ENCODE measurements around the gene AAGAB.
A peak's percentile ranks its signal among the peaks of the same experiment; 100 is the strongest.

AAGAB gene

DNA sequence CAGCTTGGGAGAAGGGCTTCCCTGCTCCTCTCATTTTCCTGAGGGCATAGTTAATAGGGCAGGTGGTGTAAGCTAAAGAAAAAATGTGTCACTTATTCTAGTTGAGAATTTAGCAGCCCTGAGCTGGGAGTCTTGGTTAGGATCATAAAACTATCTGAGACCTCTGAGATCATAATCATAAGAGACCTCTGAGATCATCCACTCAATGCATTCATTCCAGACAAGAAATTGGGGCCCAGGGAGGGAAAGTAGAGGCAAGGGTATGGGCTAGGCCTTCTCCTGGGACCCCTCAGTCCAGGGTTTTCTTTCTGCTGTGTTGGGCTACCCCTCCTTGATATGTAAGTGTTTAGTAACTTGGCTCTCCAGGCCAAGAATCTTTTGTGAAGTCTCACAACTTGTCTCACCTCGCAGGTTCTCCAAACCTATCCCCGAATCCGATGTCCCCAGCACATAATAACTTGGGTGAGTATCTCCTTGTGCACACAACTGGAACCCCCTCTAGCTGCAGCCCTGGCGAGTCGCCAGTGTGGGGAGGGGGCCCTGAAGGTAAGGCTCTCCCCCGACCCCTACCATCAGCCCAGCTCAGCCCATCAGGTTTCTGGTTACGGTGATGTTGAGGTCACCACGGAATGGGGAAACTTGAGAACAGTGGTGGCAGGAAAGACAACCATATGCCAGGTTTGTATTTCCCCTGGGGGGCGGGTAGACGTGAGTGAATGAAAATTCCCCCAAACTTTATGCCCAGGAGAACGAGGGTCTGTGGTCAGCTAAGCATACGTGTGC, 84.1 kb downstream of the AAGAB start:
- DNase-seq (ENCODE audit: low read depth, low spot score) = no peak
- TF ChIP-seq, protein P1, sequence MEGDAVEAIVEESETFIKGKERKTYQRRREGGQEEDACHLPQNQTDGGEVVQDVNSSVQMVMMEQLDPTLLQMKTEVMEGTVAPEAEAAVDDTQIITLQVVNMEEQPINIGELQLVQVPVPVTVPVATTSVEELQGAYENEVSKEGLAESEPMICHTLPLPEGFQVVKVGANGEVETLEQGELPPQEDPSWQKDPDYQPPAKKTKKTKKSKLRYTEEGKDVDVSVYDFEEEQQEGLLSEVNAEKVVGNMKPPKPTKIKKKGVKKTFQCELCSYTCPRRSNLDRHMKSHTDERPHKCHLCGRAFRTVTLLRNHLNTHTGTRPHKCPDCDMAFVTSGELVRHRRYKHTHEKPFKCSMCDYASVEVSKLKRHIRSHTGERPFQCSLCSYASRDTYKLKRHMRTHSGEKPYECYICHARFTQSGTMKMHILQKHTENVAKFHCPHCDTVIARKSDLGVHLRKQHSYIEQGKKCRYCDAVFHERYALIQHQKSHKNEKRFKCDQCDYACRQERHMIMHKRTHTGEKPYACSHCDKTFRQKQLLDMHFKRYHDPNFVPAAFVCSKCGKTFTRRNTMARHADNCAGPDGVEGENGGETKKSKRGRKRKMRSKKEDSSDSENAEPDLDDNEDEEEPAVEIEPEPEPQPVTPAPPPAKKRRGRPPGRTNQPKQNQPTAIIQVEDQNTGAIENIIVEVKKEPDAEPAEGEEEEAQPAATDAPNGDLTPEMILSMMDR (IDR thresholded peaks at IDR 0.05; ENCODE audit: low read depth, low read length) = no peak
- in situ Hi-C loops (cut with HindIII; ENCODE audit: low sequenced_read_pairs) = no loop called here
- H3K4me3 ChIP-seq (ENCODE audit: low read depth, low read length) = no peak overlapping the region

DNA sequence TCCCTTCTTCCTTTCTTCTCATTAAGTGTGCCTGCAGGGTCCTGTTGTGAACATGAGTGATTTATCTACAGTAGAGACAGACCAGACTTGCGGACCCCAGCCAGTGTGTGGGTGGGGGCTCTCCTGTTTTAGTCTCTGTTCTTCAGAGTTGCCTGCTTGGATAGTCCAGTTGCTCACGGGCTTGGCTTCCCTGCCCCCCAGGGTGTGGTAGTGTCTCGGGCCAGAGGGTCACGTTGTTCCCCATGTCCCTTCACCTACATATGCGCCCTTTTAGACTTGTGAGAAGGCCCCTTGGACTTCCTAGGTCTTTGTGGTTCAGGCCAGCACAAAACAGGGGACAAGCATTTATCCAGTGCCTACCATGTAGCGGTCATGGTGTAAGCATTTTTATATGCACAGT, 85.8 kb downstream of the AAGAB start:
- no peak overlapping the region for H3K4me3 ChIP-seq (ENCODE audit: low read depth, low read length)
- DNase-seq (ENCODE audit: low read depth, low spot score) = no peak
- in situ Hi-C loops (cut with HindIII; ENCODE audit: low sequenced_read_pairs) = no loop called here
- TF ChIP-seq, protein P1 (IDR thresholded peaks at IDR 0.05; ENCODE audit: low read depth, low read length) = no peak

- in situ Hi-C loops (cut with HindIII; ENCODE audit: low sequenced_read_pairs) = no loop called here
- H3K4me3 ChIP-seq (ENCODE audit: low read depth, low read length) = no peak overlapping the region
- no peak for DNase-seq (ENCODE audit: low read depth, low spot score)
- TF ChIP-seq, protein P1 (IDR thresholded peaks at IDR 0.05; ENCODE audit: low read depth, low read length) = no peak
Observed at GRCh38 chr15:67167091-67167490, 87.4 kb downstream of the AAGAB start.

DNA sequence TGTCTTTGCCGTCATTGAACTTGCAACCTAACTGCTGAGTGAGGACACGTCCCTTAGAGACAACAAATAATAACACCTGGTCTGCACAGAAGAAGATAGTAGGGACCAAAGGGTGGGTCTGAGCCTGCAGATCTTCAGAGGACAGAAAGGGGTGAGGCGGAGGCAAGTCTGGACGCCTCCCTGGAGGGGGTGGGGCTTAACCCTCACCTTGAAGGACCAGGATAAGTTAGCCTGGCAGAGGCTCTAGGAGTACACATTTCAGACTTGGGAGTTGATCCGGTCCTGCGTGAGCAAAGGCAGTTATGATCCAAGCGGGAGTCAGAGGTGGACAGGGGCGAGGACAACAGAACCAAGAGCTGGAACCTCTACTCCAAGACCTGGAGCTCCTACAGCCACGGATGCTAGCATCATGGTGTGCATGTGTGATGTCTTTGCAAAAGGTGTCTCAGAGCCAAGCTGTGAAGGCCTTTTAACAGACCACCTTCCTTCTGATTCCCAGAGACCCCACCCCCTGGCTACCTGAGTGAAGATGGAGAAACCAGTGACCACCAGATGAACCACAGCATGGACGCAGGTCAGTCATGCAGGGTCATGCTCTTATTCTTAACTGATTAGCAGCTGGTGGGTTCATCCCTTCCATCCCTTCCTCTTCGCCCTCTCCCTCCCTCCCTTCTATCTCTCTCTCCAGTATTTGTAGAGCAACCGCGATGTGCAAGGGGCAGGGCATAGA, 88.0 kb downstream of the AAGAB start:
- DNase-seq (ENCODE audit: low read depth, low spot score) = no peak
- no peak overlapping the region for H3K4me3 ChIP-seq (ENCODE audit: low read depth, low read length)
- in situ Hi-C loops (cut with HindIII; ENCODE audit: low sequenced_read_pairs) = no loop called here
- TF ChIP-seq, protein P1 (IDR thresholded peaks at IDR 0.05; ENCODE audit: low read depth, low read length) = no peak

DNA sequence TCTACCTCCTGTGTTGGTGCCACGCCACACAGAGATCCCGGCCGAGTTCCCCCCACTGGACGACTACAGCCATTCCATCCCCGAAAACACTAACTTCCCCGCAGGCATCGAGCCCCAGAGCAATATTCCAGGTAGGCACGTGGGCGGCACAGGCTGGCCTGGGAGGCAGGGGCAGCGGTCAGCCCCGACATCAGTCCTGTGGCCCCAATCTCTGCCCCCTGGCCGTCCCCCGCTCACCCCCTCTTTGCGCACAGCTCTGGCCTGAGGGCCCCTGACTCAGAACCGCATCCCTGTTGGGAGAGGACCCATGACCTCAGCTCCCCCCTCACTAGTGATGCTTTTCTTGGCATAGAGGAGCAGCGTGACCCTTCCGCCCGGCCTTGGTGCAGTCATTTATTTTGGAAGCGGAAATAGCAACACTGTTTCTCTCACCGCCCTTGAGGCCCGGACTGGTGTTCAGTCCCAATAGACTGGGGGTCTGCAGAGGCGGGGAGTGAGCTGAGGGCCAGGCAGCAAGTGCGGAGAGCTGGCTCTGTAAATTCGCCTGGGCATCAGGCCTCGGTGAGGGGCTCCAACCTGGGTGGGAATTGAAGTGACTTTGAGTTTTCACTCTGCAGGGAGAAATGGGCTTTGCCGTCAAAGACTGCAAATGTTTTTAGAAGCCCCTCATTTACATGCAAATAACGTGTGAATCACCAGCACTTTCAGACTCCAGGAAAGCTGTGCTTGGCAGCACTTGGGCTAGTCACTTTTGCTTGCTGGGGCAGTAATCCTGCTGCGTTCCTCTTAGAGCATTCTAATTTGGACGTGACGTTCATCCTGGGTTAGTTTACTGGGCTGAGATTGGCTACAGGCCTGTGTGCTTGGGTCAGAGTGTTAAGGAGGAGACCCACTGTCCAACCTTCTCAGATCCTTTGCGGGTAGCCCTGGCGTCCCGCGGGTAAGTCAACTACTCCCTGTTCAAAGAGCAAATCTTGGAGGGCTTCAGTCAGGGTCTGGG, 88.9 kb downstream of the AAGAB start:
- in situ Hi-C loops (cut with HindIII; ENCODE audit: low sequenced_read_pairs) = no loop called here
- TF ChIP-seq, protein P1 (IDR thresholded peaks at IDR 0.05; ENCODE audit: low read depth, low read length) = no peak
- DNase-seq (ENCODE audit: low read depth, low spot score) = peak; percentile 97
- no peak overlapping the region for H3K4me3 ChIP-seq (ENCODE audit: low read depth, low read length)

DNA sequence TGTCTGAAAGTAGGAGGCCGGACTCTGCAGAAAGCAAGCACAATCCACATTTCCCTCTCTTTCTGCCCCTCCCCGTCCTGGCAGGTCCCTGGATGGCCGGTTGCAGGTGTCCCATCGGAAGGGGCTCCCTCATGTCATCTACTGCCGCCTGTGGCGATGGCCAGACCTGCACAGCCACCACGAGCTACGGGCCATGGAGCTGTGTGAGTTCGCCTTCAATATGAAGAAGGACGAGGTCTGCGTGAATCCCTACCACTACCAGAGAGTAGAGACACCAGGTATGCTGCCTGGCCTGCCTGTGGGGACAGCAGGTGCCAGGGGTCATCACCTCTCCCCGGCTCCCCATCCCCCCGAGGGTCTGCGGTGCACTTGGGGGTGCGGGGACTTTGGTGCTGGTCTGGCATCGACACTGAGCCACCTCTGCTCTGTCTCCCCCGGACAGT, 89.6 kb downstream of the AAGAB start:
- in situ Hi-C loops (cut with HindIII; ENCODE audit: low sequenced_read_pairs) = no loop called here
- DNase-seq (ENCODE audit: low read depth, low spot score) = no peak
- TF ChIP-seq, protein P1 (IDR thresholded peaks at IDR 0.05; ENCODE audit: low read depth, low read length) = peak; percentile 22
- no peak overlapping the region for H3K4me3 ChIP-seq (ENCODE audit: low read depth, low read length)
